Keratinocyte (primary cell): ENCODE measurements around the gene NOS1AP.

ENCODE experiments used
- CTCF ChIP-seq, 3 experiments: IDR thresholded peaks in 1 of 3; conservative IDR thresholded peaks in 1 of 3; optimal IDR thresholded peaks in 1 of 3; 2 replicates in 2 of 3; 3 replicates in 1 of 3; pipeline versions ENCODE3 to v1.5.1; 2011; ENCODE audit warnings: low read length in 3 of 3, mild to moderate bottlenecking in 3 of 3, moderate library complexity in 2 of 3, control low read depth in 1 of 3, inconsistent platforms in 1 of 3; ENCODE audit not compliant: insufficient read depth in 2 of 3; ENCODE audit errors: extremely low read depth in 1 of 3
- EZH2 ChIP-seq: IDR thresholded peaks from one replicate; pipeline ENCODE4 v1.6.1; 2012; ENCODE audit warnings: inconsistent platforms, mild to moderate bottlenecking, low read length, moderate library complexity

GRCh38 chr1:162416909-162417308 is 347.4 kb downstream of the NOS1AP start:
- TF ChIP-seq CTCF (optimal IDR thresholded peaks at IDR 0.05 in 1 of 3, IDR thresholded peaks at IDR 0.05 in 1 of 3, conservative IDR thresholded peaks at IDR 0.05 in 1 of 3; ENCODE audit: extremely low read depth in 1 of 3, insufficient read depth in 2 of 3, low read length in 3 of 3) (no peak), EZH2 (no peak)
